Gastrocnemius medialis (tissue), 4 donors: Measurements from ENCODE around the gene NINJ2. TPM values are rescaled to one million over a fixed set of nuclear protein-coding genes. Genes with fewer than 3 reads are reported as not detected.
A peak's percentile ranks its signal among the peaks of the same experiment; 100 is the strongest.
"Not testable (repeated sequence)": the region's sequence is repeated elsewhere in the genome, so short reads cannot be mapped to it uniquely, and the experiment has no call there.

Experiments
- ATAC-seq, 2 donors: fragments of 150-250 bp; one replicate each; pipeline ENCODE4 v1.9.1; 2016
- DNase-seq, 2 donors: peaks; one replicate each; pipeline ENCODE4 v3.0.0-alpha.2; 2019
- H3K27ac ChIP-seq, 4 donors: fragments of 200-600 bp; sonication (generic); 1 replicate in 1 of 4; 2 replicates in 3 of 4; pipeline ENCODE4 v1.5.1; 2016 to 2018; ENCODE audit warnings: mild to moderate bottlenecking in 2 of 4, moderate library complexity in 1 of 4
- H3K27me3 ChIP-seq, 3 donors: fragments of 200-600 bp; sonication (generic) in 2 of 3; 1 replicate in 1 of 3; 2 replicates in 2 of 3; pipeline versions ENCODE4 v1.5.1 to v1.6.0; 2016 to 2019; ENCODE audit warnings: mild to moderate bottlenecking in 1 of 3, moderate library complexity in 1 of 3
- H3K36me3 ChIP-seq, 2 donors: fragments of 200-600 bp; sonication (generic) in 1 of 2; one replicate each; pipeline ENCODE4 v1.5.1; 2017 to 2018
- H3K4me1 ChIP-seq, 2 donors: fragments of 200-600 bp; sonication (generic) in 1 of 2; one replicate each; pipeline ENCODE4 v1.5.1; 2016 to 2017; ENCODE audit warnings: mild to moderate bottlenecking in 2 of 2
- H3K4me3 ChIP-seq, 4 donors: fragments of 200-600 bp; sonication (generic) in 3 of 4; 1 replicate in 1 of 4; 2 replicates in 3 of 4; pipeline ENCODE4 v1.5.1; 2016 to 2019; ENCODE audit warnings: mild to moderate bottlenecking in 2 of 4
- H3K9me3 ChIP-seq, 3 donors: fragments of 200-600 bp; sonication (generic) in 2 of 3; 1 replicate in 1 of 3; 2 replicates in 2 of 3; pipeline ENCODE4 v1.5.1; 2016 to 2019
- CTCF ChIP-seq, 5 experiments: fragments of 450-650 bp in 3 of 5; fragments of 200-600 bp in 2 of 5; sonication (generic) in 2 of 5; IDR thresholded peaks in 4 of 5; conservative IDR thresholded peaks in 1 of 5; 1 replicate in 4 of 5; 2 replicates in 1 of 5; pipeline ENCODE4 v1.5.1; 2016 to 2019; ENCODE audit warnings: antibody characterized with exemption in 5 of 5, mild to moderate bottlenecking in 3 of 5, moderate library complexity in 3 of 5
- POLR2A ChIP-seq, 2 donors: fragments of 450-650 bp; IDR thresholded peaks; one replicate each; pipeline ENCODE4 v1.6.1; 2017; ENCODE audit warnings: antibody characterized with exemption in 2 of 2, mild to moderate bottlenecking in 2 of 2, moderate library complexity in 2 of 2
- in situ Hi-C, 4 donors: fragments of 200-750 bp; cut with MboI; loops; one replicate each; pipeline versions ENCODE4 v1.15.0 to v1.8.0; 2017; ENCODE audit warnings: low sequenced_read_pairs in 4 of 4
- intact Hi-C: fragments of 100-400 bp; cut with DNase I; formaldehyde crosslinking; loops from one replicate; pipeline ENCODE4 v1.15.1; 2023; ENCODE audit warnings: low total_unique reads
- total RNA-seq, 4 donors: library from RNA; depleted of rRNA; stranded (reverse); fragments of >200 nt; gene quantifications; one replicate each; pipeline versions ENCODE4 v1.1.0 to v1.2.3, GENCODE V29; 2016

The NINJ2 gene
- 100 to 1,000 TPM in 1 of 4 donors, 10 to 100 TPM in 3; 12.0 to 106 (median 78.5) TPM for total RNA-seq

- intact Hi-C loops, result no loop called here
- Histone ChIP-seq H3K4me3 (peak within 1 kb of the TSS; percentile 27 to 34 (median 32)), H3K4me1 (peaks cover 10 to 27% of the 10 kb centered on the region in 2 donors), H3K27me3 (no peaks in the 10 kb centered on the region), H3K36me3 (no peaks in the 10 kb centered on the region), H3K27ac (peak within 1 kb of the TSS; percentile 45 to 74 (median 59)), H3K9me3 (no peaks in the 10 kb centered on the region)
- TF ChIP-seq POLR2A (IDR thresholded peaks at IDR 0.05) (no peak), CTCF (IDR thresholded peaks at IDR 0.05 in 4 of 5, conservative IDR thresholded peaks at IDR 0.05 in 1 of 5) (no peak)
- ATAC-seq, result peak in 1 of 2 donors; percentile 10
- DNase-seq, result no peak
- in situ Hi-C loops, result no loop called here
These were observed at the start of gene NINJ2 for GRCh38 chr12:663293-663871. Gene NINJ2, minus strand, starts transcription at chr12:663445. Its CDS starts 85 bp downstream, at chr12:663360.

GRCh38 chr12:712172-712863, 49.1 kb upstream of the NINJ2 start:
- Histone ChIP-seq H3K36me3 (no peaks in the 10 kb centered on the region), H3K27me3 (no peaks in the 10 kb centered on the region), H3K4me3 (no peak overlapping the region), H3K4me1 (peaks cover 0 to 8% of the 10 kb centered on the region in 2 donors), H3K27ac (peak overlapping the region; percentile 43 to 63 (median 52)), H3K9me3 (no peaks in the 10 kb centered on the region)
- intact Hi-C loops (no loop called here), in situ Hi-C loops (no loop called here)
- peak; percentile 26 to 27 for ATAC-seq
- DNase-seq, result no peak
- TF ChIP-seq POLR2A (IDR thresholded peaks at IDR 0.05), result no peak
- no peak for TF ChIP-seq CTCF (IDR thresholded peaks at IDR 0.05 in 4 of 5, conservative IDR thresholded peaks at IDR 0.05 in 1 of 5)

- no peak for TF ChIP-seq POLR2A (IDR thresholded peaks at IDR 0.05)
- no peak for TF ChIP-seq CTCF (IDR thresholded peaks at IDR 0.05 in 4 of 5, conservative IDR thresholded peaks at IDR 0.05 in 1 of 5)
- H3K27me3 ChIP-seq, result no peaks in the 10 kb centered on the region
- in situ Hi-C loops, result no loop called here
- no peaks in the 10 kb centered on the region for H3K9me3 ChIP-seq
- intact Hi-C loops, result no loop called here
- H3K27ac ChIP-seq, result no peak overlapping the region
- ATAC-seq, result no peak
- no peaks in the 10 kb centered on the region for H3K36me3 ChIP-seq
- peaks cover 4 to 5% of the 10 kb centered on the region in 2 donors for H3K4me1 ChIP-seq
- no peak for DNase-seq
- H3K4me3 ChIP-seq, result no peak overlapping the region
These were observed 46.3 kb upstream of the NINJ2 start for GRCh38 chr12:709455-710020.

GRCh38 chr12:708084-708483, 44.8 kb upstream of the NINJ2 start:
- peaks cover 17 to 19% of the 10 kb centered on the region in 2 donors for H3K4me1 ChIP-seq
- H3K9me3 ChIP-seq, H3K36me3 ChIP-seq, H3K27ac ChIP-seq, ATAC-seq, DNase-seq, in situ Hi-C loops, H3K27me3 ChIP-seq, intact Hi-C loops, H3K4me3 ChIP-seq: not testable (repeated sequence)

GRCh38 chr12:704516-705242, 41.4 kb upstream of the NINJ2 start:
- Histone ChIP-seq H3K36me3 (no peaks in the 10 kb centered on the region), H3K27ac (peak overlapping the region; percentile 49 to 69 (median 56)), H3K9me3 (no peaks in the 10 kb centered on the region), H3K27me3 (no peaks in the 10 kb centered on the region), H3K4me1 (peaks cover 17 to 19% of the 10 kb centered on the region in 2 donors), H3K4me3 (no peak overlapping the region)
- ATAC-seq (peak; percentile 94 to 97), DNase-seq (peak; percentile 55 to 78)
- in situ Hi-C loops, result no loop called here
- intact Hi-C loops, result no loop called here
- no peak for TF ChIP-seq POLR2A (IDR thresholded peaks at IDR 0.05)
- no peak for TF ChIP-seq CTCF (IDR thresholded peaks at IDR 0.05 in 4 of 5, conservative IDR thresholded peaks at IDR 0.05 in 1 of 5)
